Spinal cord (tissue), 10 donors: ENCODE results near the gene CDX2. TPM values are rescaled to one million over a fixed set of nuclear protein-coding genes. Genes with fewer than 3 reads are reported as not detected.

Experiments
- DNase-seq, 6 donors: peaks; one replicate each; pipeline versions ENCODE4 v3.0.0 to v3.0.0-alpha.2; 2013 to 2015; ENCODE audit warnings: low spot score in 6 of 6, low read depth in 4 of 6
- H3K27ac ChIP-seq: one replicate; pipeline ENCODE4 v1.5.1; 2013; ENCODE audit warnings: low read depth, low read length, control low read depth
- H3K27me3 ChIP-seq: one replicate; pipeline ENCODE4 v1.6.1; 2013; ENCODE audit warnings: low read length; ENCODE audit not compliant: control insufficient read depth, insufficient read depth
- H3K36me3 ChIP-seq: one replicate; pipeline ENCODE4 v1.6.1; 2013; ENCODE audit warnings: low read length; ENCODE audit not compliant: control insufficient read depth, insufficient read depth
- H3K4me1 ChIP-seq: one replicate; pipeline ENCODE4 v1.6.1; 2013; ENCODE audit warnings: low read length; ENCODE audit not compliant: control insufficient read depth, insufficient read depth
- H3K4me3 ChIP-seq: one replicate; pipeline ENCODE4 v1.5.1; 2013; ENCODE audit warnings: low read depth, low read length, control low read depth
- H3K9me3 ChIP-seq: one replicate; pipeline ENCODE4 v1.6.1; 2013; ENCODE audit warnings: low read length; ENCODE audit not compliant: control insufficient read depth, insufficient read depth
- WGBS: methylation state at CpG from one replicate; pipeline ENCODE4 v1.1.5; 2013; ENCODE audit warnings: missing lambda C conversion rate; ENCODE audit not compliant: insufficient coverage; 5-methylcytosine and 5-hydroxymethylcytosine counted together
- polyA plus RNA-seq, 2 donors: library from polyadenylated mRNA; unstranded; fragments of 120-200 nt; gene quantifications; one replicate each; pipeline ENCODE4 v1.2.1, GENCODE V29; 2013; ENCODE audit not compliant: insufficient read length in 2 of 2
- small RNA-seq: library from RNA; depleted of rRNA; stranded (forward); fragments of <200 nt; gene quantifications from one replicate; pipeline ENCODE3, GENCODE V24; 2014; ENCODE audit warnings: low replicate concordance
- total RNA-seq, 2 donors: library from RNA; depleted of rRNA in 1 of 2; stranded (reverse); fragments of 120-200 nt in 1 of 2; fragments of >200 nt in 1 of 2; gene quantifications; one replicate each; pipeline versions ENCODE4 v1.2.3 to v1.2.4, GENCODE V29; 2013 to 2014
- donor health status: healthy.

Gene CDX2
- total and polyA plus RNA-seq, 4 donors, result not detected

DNA sequence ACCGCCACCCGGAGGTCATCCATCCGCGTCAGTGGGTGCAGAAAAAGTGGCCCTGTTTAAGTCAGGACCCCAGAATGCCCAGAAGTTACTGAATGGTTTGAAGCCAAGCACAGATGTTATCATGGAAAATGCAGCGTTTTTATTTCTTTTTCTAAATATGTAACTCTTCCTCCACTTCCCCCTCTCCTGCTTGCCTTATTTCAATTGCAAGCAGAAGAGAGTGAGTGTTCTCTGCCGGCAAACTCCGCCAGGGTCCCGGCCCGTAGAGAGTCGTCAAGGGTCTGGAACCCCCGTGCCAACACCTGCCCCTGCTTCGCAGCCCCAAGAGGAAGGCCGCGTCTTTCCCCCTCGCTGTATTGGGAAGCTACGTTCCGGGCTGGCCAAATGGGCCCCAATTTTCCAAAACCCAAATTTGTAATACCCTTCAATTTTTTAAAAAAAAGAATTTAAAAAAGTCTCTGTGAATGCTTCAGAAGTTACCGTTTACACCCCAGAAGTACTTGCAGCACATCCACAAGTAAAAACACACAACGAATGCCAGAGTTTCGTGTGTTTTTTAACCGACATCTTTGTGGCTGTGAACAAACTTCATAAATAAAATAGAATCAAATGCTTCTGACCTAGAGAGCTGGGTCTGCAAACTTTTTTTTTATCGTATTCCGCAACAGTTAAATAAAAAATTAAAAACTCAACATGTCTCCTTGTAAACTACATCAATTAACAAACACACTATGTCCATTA is 50.0 kb downstream of the CDX2 start:
- Histone ChIP-seq H3K4me1 (peaks cover 47% of the 10 kb centered on the region), H3K36me3 (no peaks in the 10 kb centered on the region), H3K9me3 (no peaks in the 10 kb centered on the region), H3K27me3 (peaks cover 98% of the 10 kb centered on the region), H3K4me3 (no peak overlapping the region), H3K27ac (no peak overlapping the region)
- peak in 2 of 6 donors; percentile 32 to 51 for DNase-seq
- WGBS, result 3% methylated on average over 14 of the region's 23 CpGs

DNA sequence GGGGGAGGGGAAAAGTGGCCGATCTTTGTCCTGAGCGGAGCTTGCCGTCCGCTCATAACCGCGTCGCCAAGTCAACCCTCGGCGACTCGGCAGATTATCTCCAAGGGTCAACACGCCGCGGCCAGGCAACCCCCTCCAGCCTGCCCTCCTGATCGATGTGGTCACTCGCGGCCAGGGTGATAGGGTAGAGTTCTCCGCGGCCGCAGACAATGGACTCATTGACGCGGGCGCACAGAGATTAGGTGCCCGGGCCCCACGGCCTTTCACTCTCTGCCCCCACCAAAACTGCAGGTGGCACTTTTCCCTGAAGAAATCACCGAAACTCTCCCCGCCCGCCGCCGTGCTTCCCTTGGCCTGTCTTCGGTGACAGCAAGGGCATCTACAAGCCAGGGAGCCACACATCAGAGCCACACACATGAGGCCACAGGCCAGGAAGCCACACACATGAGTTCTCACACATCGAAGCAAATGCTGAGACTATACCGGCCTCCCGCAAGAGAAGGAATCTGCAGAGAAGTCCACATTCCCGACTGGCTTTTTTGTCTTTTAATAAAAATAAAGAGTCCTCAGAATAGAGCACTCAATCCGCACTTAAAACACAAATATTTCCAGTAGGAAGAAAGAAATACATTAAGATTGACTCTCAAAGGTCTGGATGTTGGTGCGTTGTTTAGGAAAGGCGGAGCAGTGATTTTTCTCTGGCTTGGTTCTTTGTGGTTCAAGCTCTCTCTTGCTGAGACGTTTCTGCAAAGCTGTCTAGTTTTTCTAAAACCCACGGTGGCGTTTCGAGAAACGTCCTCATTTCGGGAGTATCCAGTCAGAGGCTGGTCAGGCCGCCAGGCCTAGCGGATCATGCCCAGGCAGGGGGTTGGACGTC is 50.8 kb downstream of the CDX2 start:
- no peak overlapping the region for H3K27ac ChIP-seq
- DNase-seq, result peak in 1 of 6 donors; percentile 29
- no peaks in the 10 kb centered on the region for H3K36me3 ChIP-seq
- no peak overlapping the region for H3K4me3 ChIP-seq
- H3K9me3 ChIP-seq, result no peaks in the 10 kb centered on the region
- peaks cover 98% of the 10 kb centered on the region for H3K27me3 ChIP-seq
- H3K4me1 ChIP-seq, result peaks cover 43% of the 10 kb centered on the region
- WGBS, result 3% methylated on average over 41 of the region's 46 CpGs

DNA sequence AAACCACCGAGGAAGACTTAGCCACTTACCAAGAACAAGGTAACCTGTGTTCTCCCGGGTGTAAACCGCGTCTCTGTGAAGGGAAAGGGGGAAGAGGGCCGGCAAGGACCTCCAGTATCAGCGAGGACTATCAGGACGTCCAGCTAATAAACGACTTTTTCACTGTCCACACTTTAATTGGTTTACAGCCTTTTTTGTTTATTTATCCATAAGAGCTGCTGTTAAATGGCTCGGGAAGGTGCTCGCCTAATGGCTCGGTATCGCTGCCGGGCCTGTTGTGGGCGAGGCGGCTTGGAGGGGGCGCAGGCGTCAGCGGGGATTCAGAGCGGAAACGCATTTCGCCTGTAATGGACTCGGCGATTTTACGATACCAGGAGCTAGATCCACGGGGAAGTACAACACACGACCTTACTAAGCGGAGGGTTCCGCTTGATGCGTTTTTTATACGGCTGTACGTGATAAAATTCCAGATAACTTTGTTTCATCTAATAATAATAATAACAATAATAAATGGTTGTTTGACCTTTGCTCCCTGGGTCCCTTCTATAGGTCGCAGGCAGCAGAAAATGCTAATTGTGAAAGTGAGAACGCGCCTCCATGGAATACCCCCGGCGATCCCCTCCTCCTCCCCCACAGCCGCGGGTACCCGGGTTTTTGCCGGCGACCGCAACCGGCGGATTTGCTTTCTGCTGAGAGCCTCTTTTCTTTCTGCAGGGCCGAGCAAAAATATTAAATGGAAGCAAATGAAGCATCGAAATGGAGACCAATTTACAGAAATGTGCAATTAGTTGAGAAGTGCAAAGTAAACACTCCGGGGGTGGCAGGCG is 51.8 kb downstream of the CDX2 start:
- H3K9me3 ChIP-seq, result no peaks in the 10 kb centered on the region
- WGBS, result under 1% methylated on average over 31 of the region's 48 CpGs
- H3K27me3 ChIP-seq, result peaks cover 95% of the 10 kb centered on the region
- DNase-seq, result peak in 1 of 6 donors; percentile 26
- H3K27ac ChIP-seq, result no peak overlapping the region
- peaks cover 40% of the 10 kb centered on the region for H3K4me1 ChIP-seq
- no peak overlapping the region for H3K4me3 ChIP-seq
- no peaks in the 10 kb centered on the region for H3K36me3 ChIP-seq

DNA sequence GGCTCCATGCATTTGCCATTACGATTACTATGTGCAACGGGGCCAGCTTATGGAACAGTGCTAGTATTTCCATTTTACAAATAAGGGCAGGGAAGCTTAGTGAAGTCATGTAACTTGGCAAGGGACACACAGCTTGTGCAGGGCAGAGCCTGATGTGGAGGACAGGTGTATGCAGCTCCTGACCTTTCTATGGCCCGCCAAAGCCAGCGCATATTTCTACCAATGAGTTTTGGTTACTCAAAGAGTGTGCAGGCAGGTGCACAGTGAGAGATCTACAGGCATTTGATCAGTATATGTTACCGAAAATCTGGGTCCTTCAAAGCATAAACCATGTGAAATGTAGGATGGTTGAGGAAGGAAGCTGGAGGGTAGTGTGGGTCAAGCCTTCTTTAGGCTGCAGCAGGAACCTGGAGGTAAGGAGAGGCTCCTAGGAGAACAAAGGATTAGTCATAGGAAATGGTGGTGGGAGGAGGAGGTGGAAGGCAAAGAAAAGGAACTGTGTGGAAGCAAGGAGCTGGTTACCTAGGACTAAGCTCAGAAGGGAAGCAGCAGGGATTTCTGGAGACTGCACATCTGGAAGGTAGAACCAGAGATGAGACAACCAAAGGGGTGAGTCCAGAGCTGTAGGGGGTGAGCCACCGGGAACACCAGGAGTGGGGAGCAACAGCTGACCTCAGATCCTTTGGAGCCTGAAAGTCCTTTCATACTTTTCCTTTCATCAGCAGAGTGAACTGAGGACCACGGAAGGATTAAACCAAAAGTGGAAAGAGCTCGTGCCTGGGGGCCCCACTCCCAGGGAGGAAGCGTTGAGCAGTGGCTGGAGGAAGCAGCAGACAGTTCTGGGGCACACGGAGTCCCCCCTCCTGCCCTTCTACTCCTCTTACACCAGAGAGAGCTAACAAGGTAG is 53.6 kb downstream of the CDX2 start:
- no peaks in the 10 kb centered on the region for H3K36me3 ChIP-seq
- 53% methylated on average over 9 of the region's 10 CpGs for WGBS

DNA sequence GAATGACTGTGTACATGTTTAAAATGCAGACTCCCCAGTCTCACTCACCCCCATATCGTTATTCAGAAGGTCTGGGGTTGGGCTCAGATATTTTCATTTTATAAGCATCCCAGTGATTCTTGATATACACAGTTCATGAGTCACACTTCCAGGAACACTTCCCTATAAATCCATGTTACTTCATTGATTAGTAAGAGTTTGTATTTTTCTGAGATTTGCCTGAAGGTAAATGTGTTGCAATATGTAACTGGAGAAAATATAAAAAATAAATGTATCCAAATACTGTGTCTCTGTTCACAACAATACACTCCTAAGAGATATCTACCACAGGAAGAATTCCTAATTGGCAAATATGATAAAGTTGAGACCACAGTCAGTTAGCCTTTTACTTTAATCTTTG is 56.0 kb downstream of the CDX2 start:
- peaks cover 12% of the 10 kb centered on the region for H3K4me1 ChIP-seq
- no peaks in the 10 kb centered on the region for H3K36me3 ChIP-seq
- H3K4me3 ChIP-seq, result no peak overlapping the region
- no peak overlapping the region for H3K27ac ChIP-seq
- no peaks in the 10 kb centered on the region for H3K9me3 ChIP-seq
- peaks cover 69% of the 10 kb centered on the region for H3K27me3 ChIP-seq
- WGBS, result no CpG with 5 or more reads among the region's 1 CpG
- no peak for DNase-seq

More for the DNA sequence above, 53.6 kb downstream of the CDX2 start:
- H3K9me3 ChIP-seq, result no peaks in the 10 kb centered on the region
- H3K4me3 ChIP-seq, result no peak overlapping the region
- no peak overlapping the region for H3K27ac ChIP-seq
- H3K4me1 ChIP-seq, result peaks cover 23% of the 10 kb centered on the region
- peaks cover 85% of the 10 kb centered on the region for H3K27me3 ChIP-seq
- no peak for DNase-seq

DNA sequence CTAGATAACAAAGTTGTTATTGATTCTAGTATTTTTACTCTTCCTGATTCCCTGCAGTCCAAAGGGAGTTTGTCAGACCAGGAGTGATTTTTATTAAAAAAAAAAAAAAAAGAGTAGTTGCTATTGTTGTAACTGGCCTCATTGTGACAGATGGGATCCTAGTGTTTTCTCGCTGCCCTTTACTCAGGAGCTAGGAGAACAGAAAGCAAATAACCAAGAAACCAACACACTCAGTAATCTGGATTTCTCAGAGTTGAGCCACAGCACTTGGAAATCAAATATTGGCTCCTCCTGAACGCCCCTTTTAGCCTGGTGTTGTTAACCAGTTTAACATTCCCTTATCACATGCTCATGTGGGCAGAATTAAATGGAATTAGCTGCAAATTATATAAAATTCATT is 57.6 kb downstream of the CDX2 start:
- WGBS, result no CpG with 5 or more reads among the region's 2 CpGs
- Histone ChIP-seq H3K9me3 (no peaks in the 10 kb centered on the region), H3K27ac (no peak overlapping the region), H3K36me3 (no peaks in the 10 kb centered on the region), H3K4me1 (no peaks in the 10 kb centered on the region), H3K4me3 (no peak overlapping the region), H3K27me3 (peaks cover 58% of the 10 kb centered on the region)
- no peak for DNase-seq

Small RNA genes lying within 50 kb of the gene (small RNA-seq; reads per million reads assigned to genes)
- gene ATP5F1EP2 (0.06 reads per million), gene RN7SL272P (not detected)

Other genes starting within 250 kb of the CDX2 start
- under 1 TPM; 0.20 to 0.22 TPM for gene GSX1, start 176.8 kb downstream of the CDX2 start, total RNA-seq
- 1 to 10 TPM; 3.7 to 4.0 TPM for gene GSX1, start 176.8 kb downstream of the CDX2 start, polyA plus RNA-seq
- not detected for gene PDX1, start 49.3 kb downstream of the CDX2 start, total RNA-seq
- gene PDX1, start 49.3 kb downstream of the CDX2 start, polyA plus RNA-seq, result not detected
- gene URAD, start 19.4 kb upstream of the CDX2 start, total RNA-seq, result not detected
- gene URAD, start 19.4 kb upstream of the CDX2 start, polyA plus RNA-seq, result under 1 TPM in 1 of 2 donors, not detected in 1; 0.17 TPM
- gene FLT3, start 131.3 kb upstream of the CDX2 start, total RNA-seq, result 1 to 10 TPM; 1.9 to 7.8 TPM
- gene FLT3, start 131.3 kb upstream of the CDX2 start, polyA plus RNA-seq, result 1 to 10 TPM; 3.4 to 5.9 TPM
- 10 to 100 TPM; 28.8 to 42.3 TPM for gene PAN3, start 169.2 kb upstream of the CDX2 start, total RNA-seq
- gene PAN3, start 169.2 kb upstream of the CDX2 start, polyA plus RNA-seq, result 10 to 100 TPM; 28.9 to 32.3 TPM